Heart right ventricle (tissue), 16 donors: ENCODE results near the gene KLHL1. TPM values are rescaled to one million over a fixed set of nuclear protein-coding genes. Genes with fewer than 3 reads are reported as not detected.

Experiments used
- ATAC-seq, 8 donors: fragments of 200-7000 bp; cut with Tn5 transposase; one replicate each; pipeline ENCODE4 v1.9.1; 2020; ENCODE audit warnings: mild to moderate bottlenecking in 8 of 8, moderate library complexity in 8 of 8, moderate number of reproducible peaks in 1 of 8
- DNase-seq, 2 donors: peaks; one replicate each; pipeline ENCODE4 v3.0.0-alpha.2; 2020
- H3K27ac ChIP-seq, 10 donors: fragments of 200-600 bp; sonication (generic) in 2 of 10; one replicate each; pipeline versions ENCODE4 v1.5.0 to v1.8.0; 2020 to 2022; ENCODE audit warnings: mild to moderate bottlenecking in 3 of 10
- H3K27me3 ChIP-seq, 7 donors: fragments of 200-600 bp; one replicate each; pipeline ENCODE4 v1.8.0; 2021 to 2022; ENCODE audit warnings: mild to moderate bottlenecking in 2 of 7
- H3K36me3 ChIP-seq, 9 donors: fragments of 200-600 bp; sonication (generic) in 1 of 9; one replicate each; pipeline versions ENCODE4 v1.5.0 to v1.8.0; 2020 to 2022; ENCODE audit warnings: mild to moderate bottlenecking in 2 of 9
- H3K4me1 ChIP-seq, 9 donors: fragments of 200-600 bp; sonication (generic) in 1 of 9; one replicate each; pipeline versions ENCODE4 v1.5.0 to v1.8.0; 2020 to 2022; ENCODE audit warnings: mild to moderate bottlenecking in 4 of 9
- H3K4me3 ChIP-seq, 10 donors: fragments of 200-600 bp; sonication (generic) in 2 of 10; one replicate each; pipeline versions ENCODE4 v1.5.0 to v1.8.0; 2020 to 2022; ENCODE audit warnings: mild to moderate bottlenecking in 7 of 10, moderate library complexity in 2 of 10
- H3K9me3 ChIP-seq, 11 donors: fragments of 200-600 bp in 10 of 11; sonication (generic) in 2 of 11; one replicate each; pipeline versions ENCODE4 v1.5.0 to v1.8.0; 2013 to 2022; ENCODE audit warnings: mild to moderate bottlenecking in 2 of 11, control low read depth in 1 of 11, moderate library complexity in 1 of 11
- CTCF ChIP-seq, 9 donors: fragments of 200-600 bp; sonication (generic) in 2 of 9; IDR thresholded peaks; one replicate each; pipeline versions ENCODE4 v1.5.0 to v1.8.0; 2021 to 2022; ENCODE audit warnings: antibody characterized with exemption in 9 of 9, mild to moderate bottlenecking in 5 of 9, moderate library complexity in 1 of 9
- WGBS, 2 donors: extraction: QIAGEN DNeasy Blood & Tissue Kit; methylation state at CpG; one replicate each; pipeline ENCODE4 v1.1.7; 2013; ENCODE audit warnings: inconsistent platforms in 1 of 2; 5-methylcytosine and 5-hydroxymethylcytosine counted together
- intact Hi-C, 10 donors: fragments of 100-400 bp; cut with DNase I; formaldehyde crosslinking; loops; one replicate each; pipeline versions ENCODE4 v1.11.1 to v1.14.2; 2022
- polyA plus RNA-seq, 2 donors: library from polyadenylated mRNA; stranded (reverse); fragments of 200-250 nt; gene quantifications; one replicate each; pipeline ENCODE4 v1.2.3, GENCODE V29; 2013
- total RNA-seq, 10 donors: library from RNA; stranded (reverse); fragmentation: NEBNext Ultra II Directional in 3 of 10; extraction: Animal tissue kit (Norgen Biotek cat#: 25700) in 3 of 10; gene quantifications; one replicate each; pipeline versions ENCODE4 v1.2.1 to v1.2.4, GENCODE V29; 2021 to 2023
- donor health status: Arrhythmogenic right ventricular cardiomyopathy.
- donor health status: ischemic (EF 13 %, LVEDD 7.1; RV severe dilation, severe dysfunction).
- donor health status: healthy with polysubstance abuse.
- donor health status: DM: no; HTN: yes; CAD: no.
- donor health status: DM: no; HTN: no; CAD: no.
- donor health status: ischemic (EF 25% LVEDD 6.9; RV normal size, moderate dysfunction).
- donor health status: ischemic (EF 25% LVEDD 5.7; RV mildly dilated, moderate dysfunction).
- donor health status: healthy.
- donor health status: DM: yes; HTN: yes; CAD: no.
- donor health status: Ischemic cardiomyopathy.
- donor health status: ischemic (EF 35%, LVEDD 5.7; RV mildly dilated, moderate dysfunction).
- donor health status: nonischemic (EF 11% LVEDD 7.7; RV severe dilation, severe dysfunction).
- donor health status: DM: yes; HTN: yes; CAD: no.
- donor health status: PGD.
- donor health status: ischemic (EF 29% LVEDD 5.4; RV normal size, mild dysfunction).
- donor health status: nonischemic (EF 23%, LVEDD 6.1; RV moderate dilation, normal function).

Gene KLHL1
- total and polyA plus RNA-seq, 12 donors: 0.06 TPM; not detected in 11

- 84 to 89% methylated on average over 1 of the region's 1 CpG for WGBS, 2 donors
- no peak for TF ChIP-seq CTCF (IDR thresholded peaks at IDR 0.05)
Measured at GRCh38 chr13:69879936-69880335, 228.3 kb downstream of the KLHL1 start.

GRCh38 chr13:69872321-69873047 is 235.8 kb downstream of the KLHL1 start:
- DNase-seq: no peak
- no peak overlapping the region for H3K4me3 ChIP-seq
- H3K27me3 ChIP-seq: no peaks in the 10 kb centered on the region
- WGBS, 2 donors: 73 to 79% methylated on average over 4 of the region's 4 CpGs
- H3K36me3 ChIP-seq: no peaks in the 10 kb centered on the region
- TF ChIP-seq CTCF (IDR thresholded peaks at IDR 0.05): no peak
- no peak overlapping the region for H3K27ac ChIP-seq
- H3K4me1 ChIP-seq: no peaks in the 10 kb centered on the region
- intact Hi-C loops: no loop called here
- no peaks in the 10 kb centered on the region for H3K9me3 ChIP-seq
- no peak for ATAC-seq

More at GRCh38 chr13:69879936-69880335, 228.3 kb downstream of the KLHL1 start:
- intact Hi-C loops: no loop called here
- no peak overlapping the region for H3K27ac ChIP-seq
- DNase-seq (no peak), ATAC-seq (no peak)
- H3K9me3 ChIP-seq: peaks cover 0 to 6% (median 0%) of the 10 kb centered on the region in 11 donors
- no peaks in the 10 kb centered on the region for H3K4me1 ChIP-seq
- no peak overlapping the region for H3K4me3 ChIP-seq
- H3K27me3 ChIP-seq: no peaks in the 10 kb centered on the region
- H3K36me3 ChIP-seq: no peaks in the 10 kb centered on the region

- 80 to 83% methylated on average over 4 of the region's 4 CpGs for WGBS, 2 donors
- no peaks in the 10 kb centered on the region for H3K36me3 ChIP-seq
- H3K27ac ChIP-seq: no peak overlapping the region
- no peaks in the 10 kb centered on the region for H3K27me3 ChIP-seq
- intact Hi-C loops: no loop called here
- no peaks in the 10 kb centered on the region for H3K4me1 ChIP-seq
- H3K4me3 ChIP-seq: no peak overlapping the region
- DNase-seq (no peak), ATAC-seq (no peak)
- no peaks in the 10 kb centered on the region for H3K9me3 ChIP-seq
- no peak for TF ChIP-seq CTCF (IDR thresholded peaks at IDR 0.05)
Measured at GRCh38 chr13:69866555-69866954, 241.7 kb downstream of the KLHL1 start.

GRCh38 chr13:69857183-69857821 is 250.9 kb downstream of the KLHL1 start:
- no peak for ATAC-seq
- no peaks in the 10 kb centered on the region for H3K9me3 ChIP-seq
- intact Hi-C loops: loop anchor here in 1 of 10 donors (5.0 kb wide), 1 partner anchor 320 kb away; no protein-coding TSS in a partner anchor

More at GRCh38 chr13:69857183-69857821, 250.9 kb downstream of the KLHL1 start:
- no peaks in the 10 kb centered on the region for H3K27me3 ChIP-seq
- no peaks in the 10 kb centered on the region for H3K36me3 ChIP-seq
- H3K4me3 ChIP-seq: no peak overlapping the region
- no peak for DNase-seq
- WGBS, 2 donors: 2 to 5% methylated on average over 4 of the region's 4 CpGs
- peak; percentile 11 to 69 (median 58) for TF ChIP-seq CTCF (IDR thresholded peaks at IDR 0.05)
- H3K4me1 ChIP-seq: no peaks in the 10 kb centered on the region
- H3K27ac ChIP-seq: no peak overlapping the region
